ENCODE results near the gene FBXW8.

- TF ChIP-seq POLR2A (IDR thresholded peaks at IDR 0.05; ENCODE audit: low read depth, low read length) (no peak), TAF1 (IDR thresholded peaks at IDR 0.05; ENCODE audit: low read depth, low read length) (no peak), POLR2AphosphoS5 (IDR thresholded peaks at IDR 0.05; ENCODE audit: low read depth, low read length) (no peak), SPI1 (IDR thresholded peaks at IDR 0.05; ENCODE audit: low read depth, low read length) (no peak)
Observed at GRCh38 chr12:116982791-116983411, 72.2 kb downstream of the FBXW8 start.
